Prostate gland (tissue), 2 donors: Measurements from ENCODE around the gene PAX6.

Experiments used
- POLR2A ChIP-seq: fragments of 450-650 bp; IDR thresholded peaks from one replicate; pipeline ENCODE4 v1.6.1; 2016; ENCODE audit warnings: antibody characterized with exemption, mild to moderate bottlenecking
- POLR2AphosphoS5 ChIP-seq: sonication (generic); formaldehyde crosslinking; IDR thresholded peaks from one replicate; pipeline ENCODE4 v1.6.1; 2017; ENCODE audit warnings: antibody characterized with exemption
- TF ChIP-seq, protein P1 (sequence below), 4 experiments: fragments of 200-600 bp in 2 of 4; fragments of 450-650 bp in 2 of 4; sonication (generic) in 2 of 4; IDR thresholded peaks; 1 replicate in 3 of 4; 2 replicates in 1 of 4; pipeline ENCODE4 v1.5.1; 2016 to 2019; ENCODE audit warnings: antibody characterized with exemption in 4 of 4, mild to moderate bottlenecking in 2 of 4, moderate library complexity in 2 of 4

DNA sequence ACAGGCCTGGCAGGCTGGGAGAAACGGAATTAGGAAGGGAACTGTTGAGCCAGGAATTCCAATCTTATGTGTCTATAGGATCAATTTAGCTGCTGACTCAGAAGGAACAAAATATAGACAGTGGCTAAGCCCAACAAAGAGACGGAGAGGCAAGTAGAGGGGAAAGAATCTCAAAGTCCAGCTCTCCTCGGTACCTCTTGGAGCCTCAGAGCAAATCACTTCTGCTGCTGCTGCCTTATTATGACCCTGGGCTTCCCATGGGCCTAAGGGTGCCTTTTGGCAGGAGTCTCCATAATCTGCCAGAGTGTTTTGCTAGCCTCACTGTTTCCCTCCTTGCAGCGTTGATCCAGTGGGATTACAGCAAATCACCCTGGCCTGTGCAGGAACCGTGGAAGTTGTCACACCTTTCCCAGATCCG is 31.7 kb downstream of the PAX6 start:
- TF ChIP-seq POLR2A (no peak), POLR2AphosphoS5 (no peak)
- TF ChIP-seq, protein P1, sequence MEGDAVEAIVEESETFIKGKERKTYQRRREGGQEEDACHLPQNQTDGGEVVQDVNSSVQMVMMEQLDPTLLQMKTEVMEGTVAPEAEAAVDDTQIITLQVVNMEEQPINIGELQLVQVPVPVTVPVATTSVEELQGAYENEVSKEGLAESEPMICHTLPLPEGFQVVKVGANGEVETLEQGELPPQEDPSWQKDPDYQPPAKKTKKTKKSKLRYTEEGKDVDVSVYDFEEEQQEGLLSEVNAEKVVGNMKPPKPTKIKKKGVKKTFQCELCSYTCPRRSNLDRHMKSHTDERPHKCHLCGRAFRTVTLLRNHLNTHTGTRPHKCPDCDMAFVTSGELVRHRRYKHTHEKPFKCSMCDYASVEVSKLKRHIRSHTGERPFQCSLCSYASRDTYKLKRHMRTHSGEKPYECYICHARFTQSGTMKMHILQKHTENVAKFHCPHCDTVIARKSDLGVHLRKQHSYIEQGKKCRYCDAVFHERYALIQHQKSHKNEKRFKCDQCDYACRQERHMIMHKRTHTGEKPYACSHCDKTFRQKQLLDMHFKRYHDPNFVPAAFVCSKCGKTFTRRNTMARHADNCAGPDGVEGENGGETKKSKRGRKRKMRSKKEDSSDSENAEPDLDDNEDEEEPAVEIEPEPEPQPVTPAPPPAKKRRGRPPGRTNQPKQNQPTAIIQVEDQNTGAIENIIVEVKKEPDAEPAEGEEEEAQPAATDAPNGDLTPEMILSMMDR (IDR thresholded peaks at IDR 0.05) = no peak
